Erythroblast (primary cell): ENCODE data around the gene IGFL4.

Experiments used
- GATA1 ChIP-seq: IDR thresholded peaks from 2 replicates; pipeline ENCODE4 v1.6.1; 2011; ENCODE audit warnings: low read depth, mild to moderate bottlenecking, control low read depth, low read length, moderate library complexity
- POLR2A ChIP-seq: IDR thresholded peaks from 2 replicates; pipeline ENCODE4 v1.6.1; 2011; ENCODE audit warnings: mild to moderate bottlenecking, low read length

DNA sequence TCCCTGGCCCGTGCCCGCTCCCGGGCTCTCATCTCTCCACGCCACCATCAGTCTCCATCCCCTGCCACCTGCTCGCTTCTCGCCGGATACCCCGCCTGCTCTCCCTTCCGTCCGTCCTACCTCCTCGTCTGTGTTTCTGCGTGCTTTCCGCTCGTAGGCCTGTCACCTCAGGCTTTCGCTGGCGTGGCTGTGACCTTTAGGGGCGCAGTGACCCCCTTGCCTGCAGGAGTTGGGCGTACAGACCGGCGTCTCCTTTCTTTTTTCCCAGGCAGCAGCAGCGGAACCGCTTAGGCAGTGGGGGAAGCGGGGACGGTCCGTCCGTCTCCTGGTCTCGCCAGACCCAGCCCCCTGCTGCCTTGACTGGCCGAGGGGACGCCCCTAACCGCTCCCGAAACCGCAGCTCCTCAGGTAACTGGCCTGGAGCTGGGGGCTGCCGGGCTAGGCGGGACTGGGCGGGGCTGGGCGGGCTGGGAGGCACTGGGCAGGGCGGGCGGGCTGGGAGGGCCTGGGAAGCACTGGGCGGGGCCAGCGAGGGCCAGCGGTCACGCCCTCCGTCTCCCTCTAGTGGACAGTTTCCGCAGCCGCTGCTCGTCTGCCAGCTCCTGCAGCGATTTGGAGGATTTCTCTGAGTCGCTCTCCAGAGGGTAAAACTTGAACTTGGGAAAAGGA lies 24.2 kb downstream of the IGFL4 start:
- TF ChIP-seq POLR2A = no peak
- TF ChIP-seq GATA1 = no peak
